Measurements from ENCODE around the gene FSTL1. TPM values are rescaled to one million over a fixed set of nuclear protein-coding genes. Genes with fewer than 3 reads are reported as not detected.

The FSTL1 gene
- total and polyA plus RNA-seq, 8 donors, result 7.3 to 131 (median 15.1) TPM

DNA sequence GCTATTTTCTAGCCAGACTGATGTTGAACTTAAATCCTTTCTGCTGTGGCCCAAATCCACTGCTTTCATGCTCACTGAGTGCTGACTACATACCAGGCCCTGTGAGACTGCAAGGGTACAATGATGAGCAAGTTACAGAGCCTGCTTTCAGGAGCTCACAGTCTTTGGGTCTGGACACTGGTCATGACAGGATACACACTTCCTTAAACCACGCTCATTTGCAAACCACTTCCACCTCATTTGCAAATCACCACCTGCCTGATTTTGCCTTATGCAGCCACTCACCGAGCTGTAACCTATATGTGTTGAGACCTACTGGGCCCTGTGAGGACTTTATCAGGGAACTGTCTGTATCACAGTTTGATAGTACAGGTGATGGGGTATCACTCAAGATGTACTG, 51.4 kb downstream of the FSTL1 start:
- FAIRE-seq (no peak), ATAC-seq (no peak), DNase-seq (no peak)
- H3K36me3 ChIP-seq, result peaks cover 0 to 7% (median 0%) of the 10 kb centered on the region in 3 donors
- no peaks in the 10 kb centered on the region for H3K9me3 ChIP-seq
- no peaks in the 10 kb centered on the region for H3K27me3 ChIP-seq
- 79 to 85% methylated on average over 2 of the region's 2 CpGs for WGBS, 2 donors
- no peak overlapping the region for H3K4me3 ChIP-seq
- TF ChIP-seq CTCF (IDR thresholded peaks at IDR 0.05), result no peak
- H3K27ac ChIP-seq, result no peak overlapping the region
- intact Hi-C loops (cut with DNase I), result no loop called here
- H3K4me1 ChIP-seq, result no peaks in the 10 kb centered on the region

GRCh38 chr3:120396469-120396868, 54.3 kb downstream of the FSTL1 start:
- no peaks in the 10 kb centered on the region for H3K9me3 ChIP-seq
- no peaks in the 10 kb centered on the region for H3K36me3 ChIP-seq
- DNase-seq (no peak), FAIRE-seq (no peak), ATAC-seq (no peak)
- H3K4me1 ChIP-seq, result no peaks in the 10 kb centered on the region
- WGBS, 2 donors, result 83 to 89% methylated on average over 8 of the region's 8 CpGs
- no peak overlapping the region for H3K27ac ChIP-seq
- no peak for TF ChIP-seq CTCF (IDR thresholded peaks at IDR 0.05)
- no peaks in the 10 kb centered on the region for H3K27me3 ChIP-seq
- no peak overlapping the region for H3K4me3 ChIP-seq
- intact Hi-C loops (cut with DNase I), result no loop called here

DNA sequence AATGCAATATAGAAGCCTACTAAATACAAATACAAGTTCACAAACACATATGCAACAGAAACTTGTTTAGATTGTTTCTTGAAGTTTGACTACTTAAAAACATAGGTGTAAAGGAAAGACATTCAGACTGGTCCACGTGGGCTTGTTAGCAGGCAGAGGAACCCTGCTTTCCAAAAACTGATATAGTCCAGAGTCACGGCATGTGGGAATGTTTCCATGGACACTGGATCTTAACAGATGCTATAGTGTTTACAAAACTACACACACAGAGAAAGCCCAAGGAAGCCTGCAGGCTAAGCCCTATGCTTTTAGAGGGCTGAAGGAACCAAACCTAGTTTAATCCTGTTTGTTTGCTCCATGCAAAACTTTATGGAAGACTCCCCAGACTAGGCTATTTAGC, 56.4 kb downstream of the FSTL1 start:
- H3K27ac ChIP-seq, result no peak overlapping the region
- no peak for TF ChIP-seq CTCF (IDR thresholded peaks at IDR 0.05)
- WGBS, 2 donors, result 41 to 48% methylated on average over 2 of the region's 2 CpGs
- no peaks in the 10 kb centered on the region for H3K4me1 ChIP-seq
- DNase-seq, result no peak
- no peaks in the 10 kb centered on the region for H3K9me3 ChIP-seq
- H3K27me3 ChIP-seq, result no peaks in the 10 kb centered on the region
- FAIRE-seq, result no peak
- no peak overlapping the region for H3K4me3 ChIP-seq
- no peak for ATAC-seq
- H3K36me3 ChIP-seq, result no peaks in the 10 kb centered on the region
- intact Hi-C loops (cut with DNase I), result no loop called here

- no peak for FAIRE-seq
- Histone ChIP-seq H3K4me1 (no peaks in the 10 kb centered on the region), H3K4me3 (no peak overlapping the region), H3K36me3 (no peaks in the 10 kb centered on the region), H3K27me3 (no peaks in the 10 kb centered on the region), H3K9me3 (no peaks in the 10 kb centered on the region), H3K27ac (no peak overlapping the region)
- WGBS, 2 donors, result 70 to 82% methylated on average over 2 of the region's 2 CpGs
- DNase-seq, result no peak
- no peak for ATAC-seq
- TF ChIP-seq CTCF (IDR thresholded peaks at IDR 0.05), result no peak
- intact Hi-C loops (cut with DNase I), result no loop called here
Observed at GRCh38 chr3:120393761-120394160, 57.0 kb downstream of the FSTL1 start.

DNA sequence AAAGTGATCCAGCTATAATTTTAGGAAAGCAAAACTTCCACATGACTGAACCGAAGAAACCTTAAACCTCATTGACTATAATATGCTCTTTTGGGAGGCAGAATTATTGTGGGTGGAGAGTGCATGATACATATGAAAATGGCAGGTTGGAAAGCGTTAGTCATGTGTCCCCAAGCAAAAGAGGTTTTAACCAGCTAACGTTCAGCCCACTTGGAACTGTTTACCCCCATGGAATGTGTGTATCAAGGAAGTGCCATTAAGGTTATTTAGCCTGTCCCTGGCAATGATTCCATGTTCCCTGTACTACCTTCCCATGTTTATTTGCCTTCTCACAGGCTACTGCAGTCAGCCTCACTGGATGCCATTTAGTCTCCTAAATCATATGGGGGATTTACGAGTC, 57.5 kb downstream of the FSTL1 start:
- ATAC-seq (no peak), FAIRE-seq (no peak), DNase-seq (no peak)
- H3K36me3 ChIP-seq, result no peaks in the 10 kb centered on the region
- no peaks in the 10 kb centered on the region for H3K27me3 ChIP-seq
- H3K4me1 ChIP-seq, result no peaks in the 10 kb centered on the region
- no peaks in the 10 kb centered on the region for H3K9me3 ChIP-seq
- no peak overlapping the region for H3K27ac ChIP-seq
- intact Hi-C loops (cut with DNase I), result no loop called here
- no peak overlapping the region for H3K4me3 ChIP-seq
- no peak for TF ChIP-seq CTCF (IDR thresholded peaks at IDR 0.05)
- 59 to 80% methylated on average over 4 of the region's 4 CpGs for WGBS, 2 donors
